GM19193 (cell line): ENCODE results near the gene DOK3.

Experiments used
- POLR2A ChIP-seq: IDR thresholded peaks from 4 replicates; pipeline ENCODE4 v1.6.1; 2011; ENCODE audit not compliant: insufficient read depth, insufficient read length; ENCODE audit errors: extremely low read depth

DOK3 gene

GRCh38 chr5:177452688-177453638 is 56.7 kb downstream of the DOK3 start:
- no peak for TF ChIP-seq POLR2A
